OCI-LY3 (cell line): ENCODE results near the gene EIF1AD.
A peak's percentile ranks its signal among the peaks of the same experiment; 100 is the strongest.

Experiments used
- H2AFZ ChIP-seq: fragments of 200-600, 300-600 bp; shearing (Covaris generic); 2 replicates; pipeline ENCODE4 v1.6.0; 2014; ENCODE audit warnings: antibody characterized with exemption, low read depth, low read length
- H3K27ac ChIP-seq: fragments of 200-600, 300-600 bp; sonication (generic); 2 replicates; pipeline ENCODE4 v1.5.1; 2014; ENCODE audit warnings: mild to moderate bottlenecking, low read length, moderate library complexity, mixed read lengths
- H3K27me3 ChIP-seq: fragments of 200-600, 300-600 bp; sonication (generic); 2 replicates; pipeline ENCODE4 v1.6.1; 2014; ENCODE audit warnings: low read depth, low read length, mixed read lengths
- H3K36me3 ChIP-seq: fragments of 200-600, 300-600 bp; sonication (generic); replicated peaks from 2 replicates; pipeline ENCODE3; 2014; ENCODE audit warnings: low read depth, low read length, mixed read lengths
- H3K4me1 ChIP-seq: fragments of 300-600, 200-600 bp; sonication (generic); 2 replicates; pipeline ENCODE4 v1.6.1; 2014; ENCODE audit warnings: low read length, mixed read lengths
- H3K4me2 ChIP-seq: fragments of 200-600, 300-600 bp; sonication (generic); 2 replicates; pipeline ENCODE4 v1.6.1; 2014; ENCODE audit warnings: low read length, mixed read lengths
- H3K4me3 ChIP-seq: fragments of 300-600, 200-600 bp; sonication (generic); 2 replicates; pipeline ENCODE4 v1.5.1; 2014; ENCODE audit warnings: antibody characterized with exemption, mild to moderate bottlenecking, low read length, moderate library complexity
- H3K79me2 ChIP-seq: fragments of 300-600, 200-600 bp; shearing (Covaris generic); 2 replicates; pipeline ENCODE4 v1.6.1; 2014; ENCODE audit warnings: mild to moderate bottlenecking, low read length, mixed read lengths
- H3K9ac ChIP-seq: fragments of 300-600, 200-600 bp; shearing (Covaris generic); 2 replicates; pipeline ENCODE4 v1.6.0; 2014; ENCODE audit warnings: mild to moderate bottlenecking, low read length, moderate library complexity
- H3K9me3 ChIP-seq: fragments of 200-600, 300-600 bp; shearing (Covaris generic); 2 replicates; pipeline ENCODE4 v1.6.1; 2014; ENCODE audit warnings: low read length, mixed read lengths; ENCODE audit not compliant: insufficient read depth
- H4K20me1 ChIP-seq: fragments of 200-600, 300-600 bp; sonication (generic); 2 replicates; pipeline ENCODE4 v1.6.1; 2016; ENCODE audit warnings: low read length, mixed read lengths; ENCODE audit not compliant: insufficient read depth
- EZH2phosphoT487 ChIP-seq: fragments of 200-600 bp; shearing (Covaris generic); IDR thresholded peaks from 2 replicates; pipeline ENCODE4 v1.6.1; 2018; ENCODE audit warnings: antibody characterized with exemption, mixed run types, low read depth
- TF ChIP-seq, protein P1 (sequence below): fragments of 200-600, 300-600 bp; sonication (generic); IDR thresholded peaks from 2 replicates; pipeline ENCODE4 v1.5.1; 2014; ENCODE audit warnings: antibody characterized with exemption, low read length, low read depth

Gene EIF1AD, protein sequence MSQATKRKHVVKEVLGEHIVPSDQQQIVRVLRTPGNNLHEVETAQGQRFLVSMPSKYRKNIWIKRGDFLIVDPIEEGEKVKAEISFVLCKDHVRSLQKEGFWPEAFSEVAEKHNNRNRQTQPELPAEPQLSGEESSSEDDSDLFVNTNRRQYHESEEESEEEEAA

DNA sequence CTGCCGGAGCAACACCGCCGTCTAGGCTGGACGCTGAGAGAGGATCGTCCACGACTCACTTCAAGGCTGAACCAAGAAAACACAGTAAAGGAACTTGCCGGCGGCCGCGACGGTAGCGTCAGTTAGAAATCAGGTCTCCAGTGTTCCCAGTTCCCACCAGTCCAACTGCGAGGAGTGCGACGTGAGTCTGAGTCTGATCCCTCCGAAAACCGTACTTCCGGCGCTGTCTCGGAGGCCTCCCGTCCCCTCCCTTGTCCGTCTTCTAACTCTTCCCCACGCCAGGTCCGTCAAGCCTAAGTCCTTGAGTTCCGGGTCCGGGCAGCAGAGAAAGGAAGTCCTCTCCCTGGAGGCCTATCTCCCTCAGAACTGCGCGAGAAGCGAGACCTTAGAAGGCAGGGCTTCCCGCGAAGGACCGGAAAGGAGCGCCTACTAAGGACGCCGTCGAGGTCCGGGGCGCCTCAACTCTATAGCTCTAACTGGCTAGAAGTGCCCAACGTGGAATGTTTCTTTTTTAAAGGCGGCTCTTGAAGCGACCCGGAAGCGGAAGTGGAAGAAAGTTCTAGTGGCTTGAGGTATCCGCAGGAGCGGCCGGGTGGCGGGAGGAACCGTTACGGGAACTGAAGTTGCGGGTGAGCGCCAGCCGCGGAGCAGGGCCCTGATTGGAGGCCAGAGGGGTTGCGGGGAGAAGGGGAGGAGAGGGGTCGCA is at the start of gene EIF1AD, which contains the start of gene BANF1:
Gene EIF1AD (minus strand): TSS at position 216 of the 706 bp plus-strand sequence. CDS start 1,768 bp downstream, outside the sequence.
Gene BANF1 (plus strand): TSS at position 562 of the 706 bp plus-strand sequence. CDS start 748 bp downstream, outside the sequence.
- Histone ChIP-seq H3K4me3 (peak within 1 kb of the TSS; percentile 92), H3K9ac (peak within 1 kb of the TSS; percentile 89), H3K4me1 (peaks cover 9% of the 10 kb centered on the region), H3K4me2 (peak within 1 kb of the TSS; percentile 84), H2AFZ (peak within 1 kb of the TSS; percentile 71), H3K27ac (peak within 1 kb of the TSS; percentile 86), H4K20me1 (no peaks in the 10 kb centered on the region), H3K27me3 (no peaks in the 10 kb centered on the region), H3K79me2 (peaks cover 47% of the 10 kb centered on the region), H3K9me3 (no peaks in the 10 kb centered on the region), H3K36me3 (peaks cover 52% of the 10 kb centered on the region)
- TF ChIP-seq, protein P1, sequence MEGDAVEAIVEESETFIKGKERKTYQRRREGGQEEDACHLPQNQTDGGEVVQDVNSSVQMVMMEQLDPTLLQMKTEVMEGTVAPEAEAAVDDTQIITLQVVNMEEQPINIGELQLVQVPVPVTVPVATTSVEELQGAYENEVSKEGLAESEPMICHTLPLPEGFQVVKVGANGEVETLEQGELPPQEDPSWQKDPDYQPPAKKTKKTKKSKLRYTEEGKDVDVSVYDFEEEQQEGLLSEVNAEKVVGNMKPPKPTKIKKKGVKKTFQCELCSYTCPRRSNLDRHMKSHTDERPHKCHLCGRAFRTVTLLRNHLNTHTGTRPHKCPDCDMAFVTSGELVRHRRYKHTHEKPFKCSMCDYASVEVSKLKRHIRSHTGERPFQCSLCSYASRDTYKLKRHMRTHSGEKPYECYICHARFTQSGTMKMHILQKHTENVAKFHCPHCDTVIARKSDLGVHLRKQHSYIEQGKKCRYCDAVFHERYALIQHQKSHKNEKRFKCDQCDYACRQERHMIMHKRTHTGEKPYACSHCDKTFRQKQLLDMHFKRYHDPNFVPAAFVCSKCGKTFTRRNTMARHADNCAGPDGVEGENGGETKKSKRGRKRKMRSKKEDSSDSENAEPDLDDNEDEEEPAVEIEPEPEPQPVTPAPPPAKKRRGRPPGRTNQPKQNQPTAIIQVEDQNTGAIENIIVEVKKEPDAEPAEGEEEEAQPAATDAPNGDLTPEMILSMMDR, result no peak

DNA sequence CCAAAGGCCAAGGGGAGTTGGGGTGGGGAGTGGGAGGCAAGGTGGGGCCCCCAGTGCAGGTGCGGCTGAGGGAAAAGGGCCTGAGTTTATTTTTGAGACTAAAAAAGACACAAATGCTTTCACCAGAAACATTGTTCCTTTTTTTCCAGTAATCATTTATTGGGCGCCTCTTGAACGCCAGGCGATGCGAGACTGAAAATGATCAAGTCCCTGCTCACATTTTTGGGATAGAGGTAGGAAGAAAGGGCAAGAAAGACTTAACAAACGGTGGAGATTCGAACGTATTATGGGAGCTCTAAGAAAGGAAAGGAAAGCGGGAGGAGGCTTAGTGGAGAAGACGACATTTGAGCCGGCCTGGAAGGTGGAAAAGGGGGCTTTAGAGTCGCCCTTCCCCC is 49.4 kb upstream of the EIF1AD start:
- H3K27ac ChIP-seq, result peak overlapping the region; percentile 63
- H3K4me2 ChIP-seq, result peak overlapping the region; percentile 96
- peaks cover 30% of the 10 kb centered on the region for H3K79me2 ChIP-seq
- H3K36me3 ChIP-seq, result peaks cover 23% of the 10 kb centered on the region
- TF ChIP-seq, protein P1, result no peak
- TF ChIP-seq EZH2phosphoT487, result no peak
- peak overlapping the region; percentile 82 for H3K4me3 ChIP-seq
- H3K9ac ChIP-seq, result peak overlapping the region; percentile 83
- no peaks in the 10 kb centered on the region for H3K27me3 ChIP-seq
- peak overlapping the region; percentile 19; the same call in 1 of the 2 replicates for H2AFZ ChIP-seq
- peaks cover 17% of the 10 kb centered on the region for H3K4me1 ChIP-seq
- H3K9me3 ChIP-seq, result no peaks in the 10 kb centered on the region
- H4K20me1 ChIP-seq, result no peaks in the 10 kb centered on the region

DNA sequence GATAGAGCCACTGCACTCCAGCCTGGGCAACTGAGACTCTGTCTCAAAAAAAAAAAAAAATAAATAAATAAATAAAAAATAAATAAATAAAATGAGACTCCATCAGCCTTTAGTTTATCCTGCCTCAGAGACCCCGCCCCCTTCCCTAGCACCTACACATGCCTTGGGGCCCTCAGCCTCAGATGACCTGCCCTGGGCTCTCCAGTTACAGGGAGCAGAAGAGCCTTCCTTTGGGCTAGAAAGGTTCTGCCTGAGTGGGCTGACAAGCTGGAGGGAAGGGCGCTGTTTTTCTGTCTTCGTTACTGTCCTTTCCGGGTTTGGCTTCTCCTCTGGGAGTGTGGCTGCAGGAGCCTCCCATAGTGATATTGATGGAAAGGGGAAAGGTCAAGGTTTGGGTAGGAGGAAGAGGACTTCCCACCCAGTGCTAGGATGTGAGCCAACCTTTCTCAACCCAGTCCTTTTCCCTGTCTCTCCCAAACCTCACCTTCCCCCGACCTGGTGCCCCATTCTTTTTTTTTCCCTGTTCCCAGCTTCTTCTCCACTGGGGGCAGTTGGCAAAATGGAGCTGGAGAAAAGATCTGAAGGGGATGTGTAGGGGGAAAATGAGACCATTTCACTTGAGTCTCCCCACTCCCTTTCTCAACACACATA is 48.7 kb upstream of the EIF1AD start:
- peak overlapping the region; percentile 82 for H3K4me3 ChIP-seq

More for the DNA sequence above, 48.7 kb upstream of the EIF1AD start:
- Histone ChIP-seq H3K27me3 (no peaks in the 10 kb centered on the region), H3K9me3 (no peaks in the 10 kb centered on the region), H4K20me1 (no peaks in the 10 kb centered on the region), H2AFZ (peak overlapping the region; percentile 19; the same call in 1 of the 2 replicates), H3K27ac (peak overlapping the region; percentile 63; the same call in 1 of the 2 replicates), H3K36me3 (peaks cover 19% of the 10 kb centered on the region), H3K4me2 (peak overlapping the region; percentile 96), H3K4me1 (peaks cover 17% of the 10 kb centered on the region), H3K9ac (peak overlapping the region; percentile 83), H3K79me2 (peaks cover 30% of the 10 kb centered on the region)
- TF ChIP-seq, protein P1, result no peak
- no peak for TF ChIP-seq EZH2phosphoT487
